GM18520 (cell line): ENCODE data around the gene UVSSA.
"Not testable (repeated sequence)": the region's sequence is repeated elsewhere in the genome, so short reads cannot be mapped to it uniquely, and the experiment has no call there.

Experiments used
- ATAC-seq: cut with Tn5 transposase; IDR thresholded peaks from one replicate; pipeline ENCODE4 v1.9.1; 2021; ENCODE audit not compliant: unreplicated experiment

The UVSSA gene

GRCh38 chr4:1360423-1361283 lies 13.6 kb downstream of the UVSSA start:
- ATAC-seq = no peak

GRCh38 chr4:1361431-1361830 lies 14.4 kb downstream of the UVSSA start:
- no peak for ATAC-seq

GRCh38 chr4:1362046-1362445 lies 15.0 kb downstream of the UVSSA start:
- no peak for ATAC-seq

DNA sequence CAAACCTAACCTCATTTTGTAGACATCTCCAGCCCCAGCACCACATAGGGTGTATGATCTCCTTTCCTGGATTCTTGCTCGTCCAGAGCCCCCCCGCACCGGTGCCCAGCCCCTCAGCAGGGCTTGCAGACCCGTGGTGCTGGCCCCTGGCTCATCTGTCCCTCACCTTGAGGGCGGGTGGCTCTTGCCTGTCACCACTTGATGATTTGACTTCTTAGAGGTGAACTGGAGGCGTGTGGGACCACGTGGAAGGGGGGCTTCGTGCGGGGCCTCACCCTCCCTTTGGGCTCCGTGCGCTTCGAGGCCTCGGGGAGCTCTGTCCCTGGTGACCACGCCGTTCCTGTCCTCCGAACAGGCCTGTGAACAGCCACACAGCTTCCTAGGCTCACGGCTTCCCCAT lies 15.5 kb downstream of the UVSSA start:
- ATAC-seq = no peak

DNA sequence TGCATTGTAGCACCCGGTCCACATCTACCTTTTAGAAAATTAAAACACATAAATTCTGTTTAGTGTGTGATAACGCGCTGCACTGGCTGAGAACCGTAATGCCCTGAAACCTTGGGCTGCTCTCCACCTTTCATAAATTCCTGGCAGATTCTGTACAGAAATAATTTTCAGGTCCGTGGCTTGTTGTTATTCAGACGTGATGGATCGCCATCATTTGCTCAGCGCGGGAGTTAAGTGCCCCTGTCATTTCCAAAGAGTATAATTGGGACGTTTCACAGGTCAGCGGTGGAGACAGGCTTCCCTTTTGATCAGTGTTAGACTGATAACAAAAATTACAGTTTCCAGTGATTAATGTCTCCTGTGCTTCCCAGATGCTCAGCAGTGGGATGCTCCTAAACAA lies 16.5 kb downstream of the UVSSA start:
- ATAC-seq = no peak

DNA sequence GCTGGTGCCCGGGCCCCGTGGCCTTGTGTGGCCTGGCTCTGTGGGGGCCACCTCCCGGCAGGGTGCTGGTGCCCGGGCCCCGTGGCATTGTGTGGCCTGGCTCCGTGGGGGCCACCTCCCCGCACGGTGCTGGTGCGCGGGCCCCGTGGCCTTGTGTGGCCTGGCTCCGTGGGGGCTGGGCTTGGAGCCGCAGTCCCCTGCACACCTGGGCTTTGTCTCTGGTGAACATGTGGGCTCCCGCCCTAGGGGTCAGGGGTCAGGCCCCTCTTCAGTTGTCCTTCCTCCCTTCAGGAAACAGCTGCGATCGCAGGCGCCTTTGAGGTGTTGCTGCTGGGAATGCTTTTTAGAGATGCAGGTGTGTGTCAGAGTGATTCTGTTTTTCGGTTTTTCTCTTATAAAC lies 17.2 kb downstream of the UVSSA start:
- ATAC-seq = no peak

DNA sequence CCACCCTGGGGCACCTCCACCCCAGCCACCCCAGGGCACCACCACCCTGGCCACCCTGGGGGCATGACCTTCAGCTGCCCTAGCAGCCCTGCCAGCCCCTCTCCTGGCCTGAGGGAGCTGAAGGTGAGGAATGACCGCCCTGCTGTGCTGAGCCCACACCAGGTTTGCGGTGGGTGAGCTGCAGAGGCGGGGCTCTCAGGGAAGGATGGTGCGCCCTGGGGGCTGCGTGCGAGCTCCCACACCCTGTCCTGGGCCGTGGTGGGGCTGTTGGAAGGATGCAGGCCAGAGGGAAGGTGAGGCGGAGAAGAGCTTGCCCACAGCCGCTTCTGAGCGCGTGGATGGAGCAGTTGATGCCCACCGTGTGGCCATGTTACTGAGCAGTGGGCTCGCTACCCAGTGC lies 17.7 kb downstream of the UVSSA start:
- ATAC-seq = no peak

GRCh38 chr4:1365271-1366178 lies 18.5 kb downstream of the UVSSA start:
- no peak for ATAC-seq

- no peak for ATAC-seq
Measured at GRCh38 chr4:1366371-1367229, 19.6 kb downstream of the UVSSA start.

- ATAC-seq = no peak
Measured at GRCh38 chr4:1367230-1367935, 20.4 kb downstream of the UVSSA start.

GRCh38 chr4:1367936-1368289 lies 20.9 kb downstream of the UVSSA start:
- ATAC-seq = no peak

- ATAC-seq = no peak
Measured at GRCh38 chr4:1368421-1369090, 21.5 kb downstream of the UVSSA start.

GRCh38 chr4:1369091-1369450 lies 22.1 kb downstream of the UVSSA start:
- no peak for ATAC-seq

DNA sequence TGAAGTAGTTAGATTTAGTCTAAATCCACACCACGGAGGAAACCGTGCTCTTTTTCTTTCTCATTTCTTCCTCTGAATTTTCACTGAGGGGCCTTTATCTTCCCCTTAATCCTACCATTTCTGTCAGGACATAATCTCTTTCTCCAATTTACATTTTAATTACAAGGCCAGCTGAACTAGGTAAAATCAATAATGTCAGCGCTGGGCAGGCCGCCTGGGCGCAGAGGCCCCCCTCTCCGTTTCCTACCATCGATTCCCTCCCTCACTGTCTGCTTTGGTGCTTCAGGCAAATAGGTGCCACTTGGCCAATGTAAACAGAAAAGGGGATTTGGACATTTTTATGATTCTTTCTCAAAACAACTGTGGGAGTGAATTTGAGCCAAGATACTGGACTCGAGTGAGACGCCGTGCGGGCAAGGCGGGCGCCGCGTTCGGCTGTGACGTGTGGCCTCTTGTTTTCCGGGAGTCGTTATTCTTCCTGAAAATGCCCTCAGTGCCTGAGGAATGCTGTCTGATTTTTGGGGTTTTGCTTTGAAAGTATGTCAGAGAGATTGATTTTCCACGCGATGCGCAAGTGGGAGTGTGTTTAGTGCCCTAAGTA lies 22.6 kb downstream of the UVSSA start:
- ATAC-seq = no peak

GRCh38 chr4:1370321-1371124 lies 23.5 kb downstream of the UVSSA start:
- no peak for ATAC-seq

GRCh38 chr4:1371176-1372165 lies 24.5 kb downstream of the UVSSA start:
- no peak for ATAC-seq

GRCh38 chr4:1372576-1372975 lies 25.6 kb downstream of the UVSSA start:
- ATAC-seq = not testable (repeated sequence)
